GM12864 (cell line): Measurements from ENCODE around the gene CDK5RAP3.
A peak's percentile ranks its signal among the peaks of the same experiment; 100 is the strongest.

Source experiments
- DNase-seq: peaks from one replicate; pipeline ENCODE4 v3.0.0-alpha.2; 2011; ENCODE audit warnings: low read depth
- H3K4me3 ChIP-seq: 2 replicates; pipeline ENCODE4 v1.5.1; 2011; ENCODE audit warnings: mild to moderate bottlenecking, low read depth, low read length, control low read depth
- CTCF ChIP-seq: IDR thresholded peaks from 2 replicates; pipeline ENCODE4 v1.5.1; 2011; ENCODE audit warnings: low read depth, mild to moderate bottlenecking, moderate library complexity, low read length, control low read depth, inconsistent platforms; ENCODE audit errors: missing control alignments

Gene CDK5RAP3

GRCh38 chr17:48004983-48005382, 34.1 kb downstream of the CDK5RAP3 start:
- no peak overlapping the region for H3K4me3 ChIP-seq
- DNase-seq: no peak
- no peak for TF ChIP-seq CTCF

GRCh38 chr17:48006936-48007709, 36.2 kb downstream of the CDK5RAP3 start:
- TF ChIP-seq CTCF: no peak
- no peak overlapping the region for H3K4me3 ChIP-seq
- DNase-seq: no peak

- no peak for DNase-seq
- H3K4me3 ChIP-seq: no peak overlapping the region
- no peak for TF ChIP-seq CTCF
These were observed 39.3 kb downstream of the CDK5RAP3 start for GRCh38 chr17:48010193-48010592.

GRCh38 chr17:48011405-48012150, 40.7 kb downstream of the CDK5RAP3 start:
- peak overlapping the region; percentile 27 for H3K4me3 ChIP-seq
- no peak for DNase-seq
- peak; percentile 73 for TF ChIP-seq CTCF

- no peak for TF ChIP-seq CTCF
- peak overlapping the region; percentile 27 for H3K4me3 ChIP-seq
- no peak for DNase-seq
These were observed 41.2 kb downstream of the CDK5RAP3 start for GRCh38 chr17:48012151-48012520.

GRCh38 chr17:48012654-48013053, 41.7 kb downstream of the CDK5RAP3 start:
- no peak for TF ChIP-seq CTCF
- DNase-seq: no peak
- H3K4me3 ChIP-seq: no peak overlapping the region
